ENCODE data around the gene SLC49A3.
"Not testable (repeated sequence)": the region's sequence is repeated elsewhere in the genome, so short reads cannot be mapped to it uniquely, and the experiment has no call there.

Gene SLC49A3

DNA sequence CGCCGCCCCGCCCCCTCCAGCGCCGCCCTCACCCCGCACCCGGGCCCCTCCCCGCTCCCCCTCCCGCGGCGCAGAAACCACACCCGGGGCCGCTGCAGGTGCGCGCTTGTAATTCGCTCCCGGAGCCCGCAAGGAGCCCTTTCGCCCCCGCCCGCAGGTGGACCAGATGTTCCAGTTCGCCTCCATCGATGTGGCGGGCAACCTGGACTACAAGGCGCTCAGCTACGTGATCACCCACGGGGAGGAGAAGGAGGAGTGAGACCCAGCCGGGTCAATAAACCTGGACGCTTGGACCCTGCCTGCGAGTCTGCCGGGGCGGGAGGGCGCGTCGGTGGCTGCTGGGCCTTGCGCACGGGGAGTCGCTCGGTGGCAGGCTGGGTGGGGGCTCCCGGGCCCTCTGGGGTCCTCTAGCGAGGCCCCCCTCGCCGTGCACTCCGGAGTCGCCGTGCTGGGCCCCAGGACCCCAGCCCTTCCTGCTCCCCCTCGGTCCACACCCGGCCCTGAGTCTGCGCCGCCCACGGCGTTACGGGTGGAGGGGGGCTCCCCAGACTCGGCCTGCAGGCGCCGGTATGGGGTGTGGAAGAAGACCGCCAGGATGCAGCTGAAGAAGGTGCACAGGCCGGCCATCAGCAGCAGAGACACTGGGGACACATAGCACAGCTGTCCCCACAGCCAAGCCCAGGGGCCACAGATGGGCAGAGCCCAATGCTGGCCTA is 7.1 kb downstream of the SLC49A3 start:
- peak in 1 of 2 donors; percentile 35 for DNase-seq (ENCODE audit: low read depth in 1 of 2, low spot score in 1 of 2)

DNA sequence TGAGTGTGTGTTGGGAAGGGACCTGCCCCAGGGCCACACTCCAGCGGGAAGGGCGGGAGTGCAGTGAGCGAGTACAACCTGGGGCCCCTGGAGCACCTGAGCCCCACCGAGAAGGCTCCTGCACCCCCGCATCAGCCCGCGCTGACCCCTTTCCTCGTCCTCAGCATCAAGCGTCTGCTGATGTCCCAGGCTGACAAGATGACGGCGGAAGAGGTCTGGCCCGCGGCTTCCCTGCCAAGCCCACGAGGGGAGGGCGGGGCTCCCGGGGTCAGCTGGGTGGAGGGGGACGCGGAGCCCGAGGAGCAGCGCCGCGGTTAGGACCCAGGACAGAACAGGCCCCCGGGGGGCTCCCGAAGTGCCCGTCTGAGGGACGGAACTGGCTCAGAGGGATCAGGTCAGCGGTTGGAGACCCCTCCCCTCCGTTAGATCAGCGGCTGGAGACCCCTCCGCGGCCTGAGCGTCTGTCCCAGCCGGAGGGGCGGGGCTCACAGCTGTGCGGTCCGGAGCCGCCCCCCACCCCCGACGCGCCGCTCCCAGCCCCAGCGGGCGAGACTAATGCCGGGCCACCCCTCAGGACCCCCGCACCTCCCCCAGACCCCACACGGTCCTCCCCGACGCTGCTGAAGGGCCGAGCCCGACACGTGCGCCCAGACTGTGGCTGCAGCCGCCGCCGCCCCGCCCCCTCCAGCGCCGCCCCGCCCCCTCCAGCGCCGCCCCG is 7.9 kb downstream of the SLC49A3 start:
- peak in 1 of 2 donors; percentile 38 for DNase-seq (ENCODE audit: low read depth in 1 of 2, low spot score in 1 of 2)

DNA sequence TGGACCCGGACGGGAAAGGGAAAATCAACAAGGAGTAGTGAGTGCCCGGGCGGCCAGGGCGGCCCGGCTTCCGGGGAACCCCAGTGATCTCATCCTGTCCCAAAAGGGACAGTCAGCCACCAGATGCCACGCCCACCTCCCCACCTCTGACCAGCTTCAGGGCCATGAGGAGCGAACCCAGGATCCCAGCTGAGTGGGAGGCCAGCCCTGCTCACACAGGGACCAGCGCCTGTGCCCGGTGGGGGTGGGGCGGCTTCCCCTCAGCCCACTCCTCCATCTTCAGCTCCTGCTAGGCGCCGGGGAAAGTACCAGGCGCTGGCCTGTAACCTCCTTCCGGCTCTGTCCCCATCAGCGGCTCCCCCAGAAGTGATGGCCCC is 8.4 kb downstream of the SLC49A3 start:
- no peak for DNase-seq (ENCODE audit: low read depth in 1 of 2, low spot score in 1 of 2)

DNA sequence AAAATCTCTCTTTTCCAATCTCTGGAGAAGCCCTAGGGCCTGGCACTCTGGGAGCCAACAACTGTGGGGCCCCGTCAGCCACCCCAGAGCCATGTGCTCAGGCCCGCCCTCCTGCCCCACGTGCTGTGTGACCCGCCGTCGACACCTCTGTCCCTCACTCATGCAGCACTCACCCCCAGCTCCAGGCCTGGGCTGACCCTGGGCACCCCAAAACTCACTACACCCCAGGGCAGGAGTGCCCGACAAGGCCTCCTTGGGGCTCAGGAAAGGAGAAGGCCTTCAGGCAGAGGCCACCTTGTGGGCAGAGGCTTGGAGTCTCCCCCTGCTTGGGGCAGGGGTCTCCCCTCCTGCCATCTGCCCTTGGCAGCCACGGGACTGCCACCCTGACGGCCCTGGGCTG is 8.9 kb downstream of the SLC49A3 start:
- DNase-seq (ENCODE audit: low read depth in 1 of 2, low spot score in 1 of 2), result no peak

DNA sequence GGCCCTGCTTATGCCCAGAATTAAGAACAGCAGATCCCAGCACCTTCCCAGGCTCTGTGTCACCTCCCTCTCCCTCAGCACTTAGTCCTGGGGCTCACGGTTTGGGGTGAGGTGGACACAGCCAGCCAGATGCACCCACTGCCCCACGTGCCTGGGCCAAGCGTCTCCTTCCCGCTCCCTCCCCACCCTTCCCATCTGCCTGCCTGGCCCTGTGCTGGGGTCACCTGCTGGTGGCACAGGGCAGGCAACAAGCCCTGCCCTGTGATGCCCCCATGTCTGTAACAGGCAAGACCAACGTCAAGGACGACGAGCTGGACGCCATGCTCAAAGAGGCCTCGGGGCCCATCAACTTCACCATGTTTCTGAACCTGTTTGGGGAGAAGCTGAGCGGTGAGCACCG is 9.3 kb downstream of the SLC49A3 start:
- DNase-seq (ENCODE audit: low read depth in 1 of 2, low spot score in 1 of 2), result no peak

DNA sequence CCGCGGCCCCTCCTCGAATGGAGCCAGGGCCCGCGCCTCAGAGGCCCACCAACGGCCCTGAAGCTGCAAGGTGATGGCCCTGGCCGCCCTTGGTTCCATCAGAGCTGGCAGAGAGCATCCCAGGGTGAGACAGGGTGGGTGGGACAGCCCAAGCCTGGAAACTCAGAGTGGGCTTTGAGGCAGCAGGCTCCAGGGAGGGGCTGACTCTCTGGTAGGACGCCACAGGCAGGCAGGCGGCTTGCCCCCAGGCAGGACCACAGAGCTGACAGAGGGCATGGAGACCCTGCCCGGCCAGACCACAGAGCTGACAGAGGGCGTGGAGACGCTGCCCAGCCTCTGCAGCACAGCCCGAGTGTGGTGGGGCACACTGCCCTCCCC is 9.9 kb downstream of the SLC49A3 start:
- DNase-seq (ENCODE audit: low read depth in 1 of 2, low spot score in 1 of 2), result no peak

DNA sequence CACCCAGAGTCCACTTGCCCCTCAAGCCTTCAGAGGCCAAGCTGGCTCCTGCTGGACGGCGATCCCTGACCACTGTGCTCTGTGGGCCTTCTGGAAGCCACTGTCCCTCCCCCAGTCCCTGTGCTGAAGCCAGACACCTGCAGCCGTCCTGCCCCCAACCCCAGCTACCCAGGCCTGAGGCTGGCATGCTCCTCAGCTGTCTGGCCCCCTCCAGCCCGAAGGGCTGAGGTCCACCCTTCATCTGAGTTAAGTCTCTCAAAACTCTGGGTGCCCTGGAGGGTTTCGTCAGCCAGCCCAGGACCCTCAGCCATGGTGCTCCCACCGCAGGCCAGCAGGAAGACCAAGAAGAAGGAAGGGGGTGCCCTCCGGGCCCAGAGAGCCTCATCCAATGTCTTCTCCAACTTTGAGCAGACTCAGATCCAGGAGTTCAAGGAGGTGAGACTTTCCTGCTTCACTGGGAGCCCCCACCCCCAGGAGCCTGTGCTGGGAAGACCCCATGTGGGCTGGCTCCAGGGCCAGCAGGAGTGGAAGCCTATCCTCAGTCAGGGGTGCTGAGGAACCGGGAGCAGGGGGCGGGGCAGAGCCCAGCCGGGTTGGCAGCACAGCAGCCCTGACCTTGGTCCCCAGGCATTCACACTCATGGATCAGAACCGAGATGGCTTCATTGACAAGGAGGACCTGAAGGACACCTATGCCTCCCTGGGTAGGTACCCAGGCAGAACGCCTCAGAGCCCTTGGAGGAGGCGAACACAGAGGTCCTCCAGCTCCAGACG is 10.4 kb downstream of the SLC49A3 start:
- no peak for DNase-seq (ENCODE audit: low read depth in 1 of 2, low spot score in 1 of 2)

DNA sequence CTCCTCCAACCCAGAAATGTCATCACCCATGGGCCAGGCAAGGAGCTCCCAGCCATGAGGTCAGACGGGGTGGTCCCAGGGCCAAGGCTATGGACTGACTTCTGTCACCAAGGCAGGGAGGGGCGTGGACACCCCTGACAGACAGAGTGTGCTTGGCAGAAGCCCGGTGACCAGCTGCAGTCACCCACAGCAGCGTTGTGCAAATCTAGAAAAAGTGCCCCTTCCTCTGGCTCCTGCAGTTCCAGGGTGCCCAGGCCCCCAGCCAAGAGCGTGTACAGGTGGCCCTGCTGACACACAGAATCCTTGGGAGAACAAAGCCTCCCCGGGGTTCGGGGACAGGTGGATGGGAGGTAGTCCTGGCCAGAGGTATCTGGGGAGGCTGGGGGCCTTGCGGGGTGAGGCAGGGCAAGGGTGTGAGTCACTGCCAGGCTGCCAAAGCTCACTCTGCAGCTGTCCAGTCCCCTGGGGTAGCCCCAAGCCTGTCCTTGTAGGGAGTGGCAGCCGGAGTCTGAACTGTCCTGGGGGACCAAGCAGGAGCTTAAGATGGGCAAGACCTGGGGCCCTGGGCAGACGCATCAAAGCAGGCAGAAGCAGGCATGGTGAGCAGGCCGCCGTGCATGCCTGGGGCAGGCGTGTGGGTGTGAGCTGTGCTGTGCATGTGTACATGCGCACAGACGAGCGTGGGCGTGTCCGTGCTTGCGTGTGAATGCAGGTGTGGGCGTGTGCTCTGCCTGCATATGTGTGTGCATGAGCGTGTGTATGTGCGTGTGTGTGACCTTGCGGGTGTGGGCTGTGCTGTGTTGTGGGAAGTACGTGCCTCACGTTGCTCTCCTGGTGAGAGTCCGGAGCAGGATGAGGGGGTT is 11.3 kb downstream of the SLC49A3 start:
- no peak for DNase-seq (ENCODE audit: low read depth in 1 of 2, low spot score in 1 of 2)

DNA sequence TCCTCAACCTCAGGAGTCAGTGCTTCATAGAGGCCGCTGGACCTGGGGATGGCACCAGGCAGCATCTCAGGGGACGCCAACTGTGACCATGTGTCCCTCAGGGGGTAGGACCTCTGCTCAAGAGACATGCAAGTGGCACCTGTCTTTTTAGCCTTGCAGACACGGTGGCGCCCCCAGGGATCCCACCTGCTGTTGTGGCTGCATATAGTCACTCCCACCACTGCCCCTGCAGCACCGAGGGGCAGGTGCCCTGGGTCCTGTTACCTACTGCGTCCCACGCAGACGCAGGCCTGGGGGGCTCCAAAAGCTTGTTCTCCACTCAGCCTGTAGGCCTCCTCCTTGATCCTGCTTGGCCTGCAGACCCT is 12.1 kb downstream of the SLC49A3 start:
- DNase-seq (ENCODE audit: low read depth in 1 of 2, low spot score in 1 of 2), result no peak

DNA sequence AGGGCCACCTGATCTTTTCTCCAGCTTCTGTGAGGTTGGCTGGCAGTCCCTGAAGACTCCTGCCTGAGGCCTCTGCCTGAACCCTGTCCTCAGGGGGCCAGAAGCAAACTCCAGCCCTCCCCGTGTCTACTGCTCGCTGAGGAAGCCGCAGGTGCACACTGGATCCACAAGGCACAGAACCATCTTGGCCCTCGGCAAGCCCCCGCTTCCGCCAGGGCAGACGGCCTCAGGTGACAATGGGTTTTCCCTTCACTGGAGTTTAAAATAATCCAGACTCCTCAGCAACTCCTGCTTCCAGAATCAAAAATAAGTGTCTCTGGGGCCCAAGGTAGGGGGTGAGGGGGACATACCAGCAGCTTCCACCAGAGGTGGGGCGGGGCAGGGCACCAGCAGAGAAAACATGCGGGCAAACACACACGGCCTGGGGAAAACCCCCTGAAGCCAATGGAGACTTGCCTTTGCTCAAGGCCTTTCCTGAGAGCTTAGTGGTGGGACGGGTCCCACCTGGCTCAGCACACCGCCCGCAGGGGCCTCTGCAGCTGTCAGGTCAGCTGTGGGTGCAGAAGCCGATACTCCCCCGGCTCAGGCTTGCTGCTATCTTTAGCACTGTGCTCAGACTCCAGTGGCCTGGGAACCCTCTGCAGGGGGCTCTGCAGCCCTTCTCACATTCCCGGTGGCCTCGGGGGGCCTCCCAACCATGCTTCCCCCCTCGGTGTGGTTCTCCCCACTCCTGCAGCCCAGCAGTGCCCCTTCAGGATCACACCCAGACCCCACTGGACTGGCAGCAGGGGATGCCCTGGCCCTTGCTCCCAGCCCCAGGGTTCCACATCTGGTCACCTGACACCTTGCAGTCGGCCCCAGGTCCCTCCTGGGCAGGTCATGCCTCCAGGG is 12.7 kb downstream of the SLC49A3 start:
- no peak for DNase-seq (ENCODE audit: low read depth in 1 of 2, low spot score in 1 of 2)

DNA sequence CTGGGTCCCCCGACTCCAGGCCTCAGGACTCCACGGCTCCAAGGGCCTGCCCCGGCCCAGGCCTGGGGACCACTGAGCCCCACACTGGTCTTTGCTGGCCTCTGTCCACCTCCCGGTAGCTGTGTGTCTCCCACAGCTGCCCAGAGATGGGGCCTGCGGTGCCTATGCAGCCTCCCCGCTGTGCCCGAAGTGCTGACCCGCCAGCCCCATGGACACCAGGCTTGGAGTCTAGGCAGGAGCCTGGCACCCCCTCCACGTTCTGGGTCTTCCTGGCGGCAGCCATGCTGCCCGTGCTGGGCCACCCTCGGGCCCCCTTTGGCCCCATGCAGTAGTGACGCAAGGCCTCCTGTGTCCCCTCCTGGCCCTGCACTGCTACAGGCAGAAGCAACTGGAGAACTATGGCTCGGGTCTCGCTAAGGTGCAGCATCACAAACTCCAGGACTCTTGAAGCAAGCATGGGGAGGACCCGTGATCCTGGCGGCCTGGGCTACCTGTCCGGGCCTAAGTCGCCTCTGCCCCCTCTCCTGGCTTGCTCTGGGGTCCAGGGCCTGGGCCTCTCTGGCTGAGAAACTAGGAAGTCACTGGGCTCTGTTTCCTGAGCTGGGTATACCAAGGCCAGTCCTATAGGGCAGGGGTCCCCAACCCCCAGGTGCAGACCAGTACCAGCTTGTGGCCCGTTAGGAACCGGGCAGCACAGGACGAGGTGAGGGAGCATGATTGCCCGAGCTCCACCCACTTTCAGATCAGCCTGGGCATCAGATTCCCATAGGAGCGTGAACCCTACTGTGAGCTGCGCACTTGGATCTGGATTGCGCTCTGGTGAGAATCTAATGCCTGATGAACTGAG is 13.7 kb downstream of the SLC49A3 start:
- no peak for DNase-seq (ENCODE audit: low read depth in 1 of 2, low spot score in 1 of 2)

DNA sequence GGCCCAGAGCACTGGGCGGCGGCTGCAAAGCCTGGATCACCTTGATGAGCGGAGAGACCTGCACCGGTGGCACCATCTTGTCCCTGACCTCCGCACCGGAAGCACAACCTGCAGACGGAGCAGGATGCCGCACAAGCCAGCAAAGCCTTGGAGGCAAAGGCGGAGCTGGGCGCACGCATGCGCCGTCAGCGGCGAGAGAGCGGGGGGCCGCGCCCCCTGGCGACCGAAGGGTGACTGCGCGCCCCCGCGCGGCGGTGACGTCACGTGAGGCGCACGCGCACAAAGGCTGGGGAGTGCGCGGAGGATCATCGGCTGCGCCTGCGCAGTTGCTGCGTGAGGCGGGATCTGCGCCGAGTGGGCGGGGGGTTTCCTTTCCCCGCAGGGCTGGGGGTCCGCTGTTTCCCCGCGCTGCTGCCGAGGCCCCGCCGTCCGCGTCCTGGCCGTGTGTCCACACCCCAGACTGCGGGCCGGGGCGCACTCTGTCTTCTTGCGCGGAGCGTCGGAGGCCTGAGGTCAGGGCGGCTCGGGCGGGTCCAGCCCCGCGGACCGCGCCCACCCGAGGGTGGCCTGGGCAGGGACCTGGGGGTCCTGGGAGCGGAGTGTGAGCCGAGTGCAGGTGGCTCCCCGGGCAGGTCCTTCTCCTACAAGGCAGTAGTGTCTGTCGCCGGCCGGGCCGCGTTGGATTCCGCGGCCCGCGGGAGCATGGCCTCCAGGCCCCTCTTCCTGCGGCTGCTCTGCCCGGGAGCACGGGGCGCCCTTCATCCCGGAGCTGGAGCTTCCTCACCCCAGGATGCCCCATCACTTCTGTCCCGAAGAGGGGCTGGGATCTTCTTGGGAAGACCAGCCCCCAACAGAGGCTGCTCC is 14.5 kb downstream of the SLC49A3 start, which contains the start of the genes ATP5ME and MYL5:
Gene ATP5ME (minus strand): TSS at position 105 of the 864 bp plus-strand sequence. CDS start 29 bp downstream, at position 76.
Gene MYL5 (plus strand): TSS at position 371 of the 864 bp plus-strand sequence. CDS start 3,485 bp downstream, outside the sequence.
- DNase-seq (ENCODE audit: low read depth in 1 of 2, low spot score in 1 of 2), result peak; percentile 94 to 98

DNA sequence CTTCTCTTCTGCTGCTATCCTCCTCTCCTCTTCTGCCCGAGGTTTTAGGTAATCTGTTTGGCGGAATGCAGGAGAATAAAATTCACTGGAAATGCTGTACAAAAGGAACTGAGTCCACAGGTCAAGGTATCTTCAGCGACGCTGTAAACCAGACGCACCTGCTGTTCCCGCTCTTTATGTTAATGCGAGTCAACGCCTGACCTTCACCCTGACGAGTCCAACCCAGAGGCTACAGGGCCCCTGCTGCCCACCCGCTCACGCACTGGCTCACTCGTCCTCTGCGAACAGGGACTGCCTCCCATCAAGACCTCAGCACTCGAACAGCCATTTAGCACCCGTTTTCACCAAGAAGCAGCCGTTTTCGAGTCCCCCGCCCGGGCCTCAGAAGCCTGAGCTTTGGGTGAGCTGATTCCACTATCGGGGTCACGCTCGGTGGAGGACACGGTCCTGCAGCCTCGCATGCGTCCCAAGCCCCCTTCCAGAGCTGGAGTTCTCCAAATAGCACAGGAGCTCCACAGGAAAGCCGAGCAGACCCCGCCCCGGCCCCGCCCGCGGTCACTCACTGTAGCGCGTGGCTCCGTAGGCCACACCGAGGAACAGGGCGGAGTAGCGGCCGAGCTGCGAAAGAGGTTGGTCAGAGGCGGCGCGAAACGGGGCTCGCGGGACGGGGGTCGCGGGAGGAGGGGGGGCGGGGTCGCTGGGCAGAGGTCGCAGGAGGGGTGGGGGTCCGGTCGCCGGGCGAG is 15.4 kb downstream of the SLC49A3 start:
- DNase-seq (ENCODE audit: low read depth in 1 of 2, low spot score in 1 of 2), result no peak

DNA sequence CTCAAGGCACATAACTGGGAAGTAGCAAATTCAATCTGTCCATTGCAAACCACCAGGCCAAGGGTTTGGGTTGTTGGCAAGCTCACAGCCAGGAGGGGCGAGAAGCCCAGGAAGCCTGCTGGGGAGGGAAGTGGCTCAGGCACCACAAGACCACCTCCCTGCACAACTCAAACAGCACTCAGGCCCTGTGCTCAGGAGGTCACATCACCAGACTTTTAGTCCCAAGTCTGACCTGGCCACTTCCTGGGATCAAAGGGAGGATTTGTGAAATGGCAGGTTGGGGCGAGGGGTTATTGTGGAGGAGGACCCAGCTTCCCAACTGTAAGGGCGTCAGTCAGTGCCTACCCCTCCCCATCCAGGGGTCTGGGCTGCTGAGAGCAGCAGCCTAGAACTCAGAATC is 17.2 kb downstream of the SLC49A3 start:
- no peak for DNase-seq (ENCODE audit: low read depth in 1 of 2, low spot score in 1 of 2)

DNA sequence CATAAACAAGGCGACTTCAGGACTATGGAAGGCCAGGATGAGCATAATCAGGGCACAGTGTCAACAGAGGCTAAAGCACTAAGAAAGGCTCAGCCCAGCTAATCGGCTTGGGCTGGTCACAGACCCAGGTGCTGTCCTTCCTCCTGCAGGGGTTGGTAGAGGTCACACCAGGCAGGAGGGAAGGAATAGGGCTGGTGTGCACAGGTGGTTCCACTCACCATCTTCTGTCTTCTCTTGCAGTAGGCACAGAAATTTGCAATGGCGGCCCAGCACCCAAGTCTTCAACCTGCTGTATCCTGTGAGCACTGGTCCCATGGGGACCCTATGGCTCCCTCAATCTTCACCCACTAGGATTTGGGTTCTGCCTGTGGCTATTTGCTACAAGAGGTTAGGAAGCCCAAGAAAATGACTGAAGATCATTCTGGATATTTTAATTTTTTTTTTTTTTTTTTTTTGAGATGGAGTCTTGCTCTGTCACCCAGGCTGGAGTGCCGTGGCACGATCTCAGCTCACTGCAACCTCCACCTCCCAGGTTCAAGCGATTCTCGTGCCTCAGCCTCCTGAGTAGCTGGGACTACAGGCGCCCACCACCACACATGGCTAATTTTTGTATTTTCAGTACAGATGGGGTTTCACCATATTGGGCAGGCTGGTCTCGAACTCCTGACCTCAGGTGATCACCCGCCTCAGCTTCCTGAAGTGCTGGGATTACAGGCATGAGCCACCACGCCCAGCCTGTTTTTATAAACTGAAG is 19.0 kb downstream of the SLC49A3 start:
- not testable (repeated sequence) for DNase-seq (ENCODE audit: low read depth in 1 of 2, low spot score in 1 of 2)

DNA sequence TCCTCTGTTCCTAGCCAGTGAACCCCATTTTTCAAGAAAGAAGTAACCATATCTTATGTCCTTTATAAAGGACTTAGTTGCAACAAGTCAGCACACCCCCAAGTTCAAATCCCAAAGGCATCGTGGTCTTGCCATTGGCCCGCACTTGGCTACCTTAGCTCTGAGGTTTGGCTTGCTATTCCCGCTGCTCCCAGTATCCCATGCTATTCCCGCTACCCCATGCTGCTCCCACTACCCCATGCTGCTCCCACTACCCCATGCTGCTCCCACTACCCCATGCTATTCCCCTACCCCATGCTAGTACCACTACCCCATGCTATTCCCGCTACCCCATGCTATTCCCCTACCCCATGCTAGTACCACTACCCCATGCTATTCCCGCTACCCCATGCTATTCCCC is 20.7 kb downstream of the SLC49A3 start:
- not testable (repeated sequence) for DNase-seq (ENCODE audit: low read depth in 1 of 2, low spot score in 1 of 2)

DNA sequence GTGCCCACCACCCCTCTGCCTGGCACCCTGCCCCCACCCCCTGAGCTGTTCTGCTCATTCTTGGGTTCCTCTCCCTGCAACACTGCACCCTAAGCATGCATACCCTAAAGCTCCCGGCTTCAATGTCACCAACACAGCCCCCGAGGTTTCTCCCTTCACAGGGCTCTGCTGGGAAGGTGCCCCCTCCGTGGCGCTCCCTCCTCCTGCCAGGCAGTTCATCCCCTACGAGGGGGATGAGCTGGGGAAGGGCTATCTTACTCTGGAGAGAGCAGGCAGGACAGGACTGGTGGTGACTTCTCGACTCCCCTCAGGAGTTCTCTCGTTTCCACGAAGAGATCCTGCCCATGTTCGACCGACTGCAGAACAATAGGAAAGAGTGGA is 21.4 kb downstream of the SLC49A3 start:
- no peak for DNase-seq (ENCODE audit: low read depth in 1 of 2, low spot score in 1 of 2)
